ENCODE results near the gene PIGU.
"Not testable (repeated sequence)": the region's sequence is repeated elsewhere in the genome, so short reads cannot be mapped to it uniquely, and the experiment has no call there.

PIGU gene

GRCh38 chr20:34514897-34515483, 161.9 kb downstream of the PIGU start:
- no peak for DNase-seq (ENCODE audit: low spot score)

GRCh38 chr20:34514034-34514433, 162.9 kb downstream of the PIGU start:
- DNase-seq (ENCODE audit: low spot score) = not testable (repeated sequence)

GRCh38 chr20:34512955-34513419, 163.9 kb downstream of the PIGU start:
- DNase-seq (ENCODE audit: low spot score) = no peak

GRCh38 chr20:34512266-34512954, 164.5 kb downstream of the PIGU start:
- no peak for DNase-seq (ENCODE audit: low spot score)

- DNase-seq (ENCODE audit: low spot score) = no peak
Observed at GRCh38 chr20:34511891-34512265, 165.0 kb downstream of the PIGU start.

GRCh38 chr20:34510575-34510974, 166.3 kb downstream of the PIGU start:
- DNase-seq (ENCODE audit: low spot score) = no peak

Small RNA genes lying within 50 kb of the gene (small RNA-seq; reads per million reads assigned to genes)
- 0 reads per million in 2 experiments for gene AL118520.1
- gene RF00019 = 0 reads per million in 2 experiments

Data from SK-N-DZ (cell line).